ENCODE measurements around the gene SLC39A12.

SLC39A12 gene

GRCh38 chr10:18005781-18006456 is 54.2 kb downstream of the SLC39A12 start:
- TF ChIP-seq CTCF (IDR thresholded peaks at IDR 0.05; ENCODE audit: low read depth, low read length, missing control alignments): no peak
- no peak for DNase-seq (ENCODE audit: low read depth)
- H3K4me3 ChIP-seq (ENCODE audit: low read depth, low read length): no peak overlapping the region

GRCh38 chr10:18008986-18009385 is 57.3 kb downstream of the SLC39A12 start:
- no peak for TF ChIP-seq CTCF (IDR thresholded peaks at IDR 0.05; ENCODE audit: low read depth, low read length, missing control alignments)
- DNase-seq (ENCODE audit: low read depth): no peak
- H3K4me3 ChIP-seq (ENCODE audit: low read depth, low read length): no peak overlapping the region

- no peak overlapping the region for H3K4me3 ChIP-seq (ENCODE audit: low read depth, low read length)
- no peak for DNase-seq (ENCODE audit: low read depth)
- TF ChIP-seq CTCF (IDR thresholded peaks at IDR 0.05; ENCODE audit: low read depth, low read length, missing control alignments): no peak
These were observed 58.3 kb downstream of the SLC39A12 start for GRCh38 chr10:18010050-18010449.

- no peak for TF ChIP-seq CTCF (IDR thresholded peaks at IDR 0.05; ENCODE audit: low read depth, low read length, missing control alignments)
These were observed 68.8 kb downstream of the SLC39A12 start for GRCh38 chr10:18020523-18020922.

GRCh38 chr10:18021725-18022480 is 70.2 kb downstream of the SLC39A12 start:
- H3K4me3 ChIP-seq (ENCODE audit: low read depth, low read length): no peak overlapping the region
- TF ChIP-seq CTCF (IDR thresholded peaks at IDR 0.05; ENCODE audit: low read depth, low read length, missing control alignments): no peak
- DNase-seq (ENCODE audit: low read depth): no peak

More at GRCh38 chr10:18020523-18020922, 68.8 kb downstream of the SLC39A12 start:
- no peak for DNase-seq (ENCODE audit: low read depth)
- H3K4me3 ChIP-seq (ENCODE audit: low read depth, low read length): no peak overlapping the region

GRCh38 chr10:18043148-18044006 is 91.7 kb downstream of the SLC39A12 start:
- no peak overlapping the region for H3K4me3 ChIP-seq (ENCODE audit: low read depth, low read length)
- TF ChIP-seq CTCF (IDR thresholded peaks at IDR 0.05; ENCODE audit: low read depth, low read length, missing control alignments): no peak
- no peak for DNase-seq (ENCODE audit: low read depth)
